ENCODE results near the gene OR4F6.

- TF ChIP-seq CTCF (IDR thresholded peaks at IDR 0.05) (no peak), POLR2A (IDR thresholded peaks at IDR 0.05) (no peak), POLR2AphosphoS5 (IDR thresholded peaks at IDR 0.05) (no peak)
Measured at GRCh38 chr15:101799665-101800064, 3.6 kb upstream of the OR4F6 start.

Data from prostate gland (tissue), 2 donors.